H9 (cell line): Measurements from ENCODE around the gene ZDHHC15. TPM values are rescaled to one million over a fixed set of nuclear protein-coding genes. Genes with fewer than 3 reads are reported as not detected.

Source experiments
- DNase-seq: peaks from one replicate; pipeline ENCODE4 v3.0.0-alpha.2; 2017
- H2AFZ ChIP-seq: one replicate; pipeline ENCODE4 v1.6.1; 2013; ENCODE audit warnings: mild to moderate bottlenecking, low read length, control low read depth, moderate library complexity
- H2AK5ac ChIP-seq: 2 replicates; pipeline ENCODE4 v1.6.1; 2013; ENCODE audit warnings: low read length, control low read depth, mixed read lengths; ENCODE audit not compliant: insufficient read length
- H2BK120ac ChIP-seq: one replicate; pipeline ENCODE4 v1.6.1; 2013; ENCODE audit warnings: low read depth, mild to moderate bottlenecking, low read length, control low read depth, inconsistent platforms; ENCODE audit not compliant: poor library complexity, severe bottlenecking
- H2BK12ac ChIP-seq: 2 replicates; pipeline ENCODE4 v1.6.1; 2013; ENCODE audit warnings: low read length, control low read depth, mixed read lengths, low read depth; ENCODE audit not compliant: insufficient read length
- H2BK15ac ChIP-seq: 2 replicates; pipeline ENCODE4 v1.6.1; 2013; ENCODE audit warnings: low read depth, low read length, control low read depth
- H2BK20ac ChIP-seq: one replicate; pipeline ENCODE4 v1.6.1; 2013; ENCODE audit warnings: low read depth, mild to moderate bottlenecking, low read length, control low read depth, inconsistent platforms; ENCODE audit not compliant: poor library complexity, severe bottlenecking
- H2BK5ac ChIP-seq: 2 replicates; pipeline ENCODE4 v1.6.1; 2013; ENCODE audit warnings: low read length, control low read depth, mixed read lengths; ENCODE audit not compliant: insufficient read length
- H3K14ac ChIP-seq: 2 replicates; pipeline ENCODE4 v1.6.1; 2013; ENCODE audit warnings: low read length, control low read depth; ENCODE audit not compliant: insufficient read depth
- H3K18ac ChIP-seq: 2 replicates; pipeline ENCODE4 v1.6.1; 2013; ENCODE audit warnings: low read depth, mild to moderate bottlenecking, mixed read lengths, low read length, control low read depth; ENCODE audit not compliant: insufficient read length
- H3K23ac ChIP-seq: 2 replicates; pipeline ENCODE4 v1.6.1; 2013; ENCODE audit warnings: low read length, control low read depth, mixed read lengths, low read depth; ENCODE audit not compliant: insufficient read length
- H3K23me2 ChIP-seq: 2 replicates; pipeline ENCODE4 v1.6.1; 2013; ENCODE audit warnings: low read depth, mild to moderate bottlenecking, mixed read lengths, low read length, control low read depth; ENCODE audit not compliant: insufficient read length, poor library complexity, severe bottlenecking
- H3K27ac ChIP-seq: 2 replicates; pipeline ENCODE4 v1.5.1; 2013; ENCODE audit warnings: low read length, control low read depth, mixed read lengths, low read depth; ENCODE audit not compliant: insufficient read length
- H3K27me3 ChIP-seq: 2 replicates; pipeline ENCODE4 v1.6.1; 2013; ENCODE audit warnings: low read length, control low read depth, inconsistent platforms; ENCODE audit not compliant: insufficient read depth
- H3K4ac ChIP-seq: 2 replicates; pipeline ENCODE4 v1.6.1; 2013; ENCODE audit warnings: low read depth, mild to moderate bottlenecking, control low read depth, inconsistent platforms, low read length, moderate library complexity
- H3K4me1 ChIP-seq: 2 replicates; pipeline ENCODE4 v1.6.1; 2013; ENCODE audit warnings: low read length, control low read depth, inconsistent platforms; ENCODE audit not compliant: insufficient read depth
- H3K4me2 ChIP-seq: 2 replicates; pipeline ENCODE4 v1.6.1; 2013; ENCODE audit warnings: low read length, control low read depth, mixed read lengths; ENCODE audit not compliant: insufficient read length, insufficient read depth
- H3K56ac ChIP-seq: 2 replicates; pipeline ENCODE4 v1.6.1; 2013; ENCODE audit warnings: low read depth, mild to moderate bottlenecking, mixed read lengths, low read length, control low read depth; ENCODE audit not compliant: insufficient read length
- H3K79me1 ChIP-seq: 2 replicates; pipeline ENCODE4 v1.6.1; 2013; ENCODE audit warnings: low read depth, mild to moderate bottlenecking, moderate library complexity, low read length, control low read depth, inconsistent platforms; ENCODE audit not compliant: insufficient read depth, poor library complexity, severe bottlenecking
- H3K79me2 ChIP-seq: 2 replicates; pipeline ENCODE4 v1.6.1; 2013; ENCODE audit warnings: low read length, control low read depth, inconsistent platforms; ENCODE audit not compliant: insufficient read depth
- H3K9ac ChIP-seq: 2 replicates; pipeline ENCODE4 v1.6.1; 2013; ENCODE audit warnings: low read length, control low read depth, mixed read lengths; ENCODE audit not compliant: insufficient read length; ENCODE audit errors: extremely low read depth
- H3K9me3 ChIP-seq: one replicate; pipeline ENCODE4 v1.6.1; 2013; ENCODE audit warnings: low read depth, low read length, inconsistent platforms; ENCODE audit not compliant: control insufficient read depth
- H3T11ph ChIP-seq: one replicate; pipeline ENCODE4 v1.6.1; 2013; ENCODE audit warnings: mild to moderate bottlenecking, low read length, control low read depth, inconsistent platforms
- H4K20me1 ChIP-seq: one replicate; pipeline ENCODE4 v1.6.1; 2013; ENCODE audit not compliant: control insufficient read depth, insufficient read length, insufficient read depth
- H4K5ac ChIP-seq: 2 replicates; pipeline ENCODE4 v1.6.1; 2013; ENCODE audit warnings: low read depth, mild to moderate bottlenecking, mixed read lengths, low read length, control low read depth; ENCODE audit not compliant: insufficient read length
- H4K8ac ChIP-seq: replicated peaks from 2 replicates; pipeline ENCODE4 v1.6.1; 2013; ENCODE audit warnings: low read length, control low read depth, mixed read lengths, low read depth; ENCODE audit not compliant: insufficient read length
- H4K91ac ChIP-seq: 2 replicates; pipeline ENCODE4 v1.6.1; 2013; ENCODE audit warnings: low read depth, mild to moderate bottlenecking, moderate library complexity, mixed read lengths, low read length, control low read depth; ENCODE audit not compliant: insufficient read length
- H3K27ac Mint-ChIP-seq, 3 experiments: 2 replicates in 2 of 3; 3 replicates in 1 of 3; pipeline ENCODE4 v1.8.0; 2020 to 2021; ENCODE audit warnings: mixed read lengths in 3 of 3, mild to moderate bottlenecking in 1 of 3, moderate library complexity in 1 of 3
- H3K27me3 Mint-ChIP-seq: 2 replicates; pipeline ENCODE4 v1.8.0; 2021; ENCODE audit warnings: low read depth, mild to moderate bottlenecking, moderate library complexity, mixed read lengths
- H3K36me3 Mint-ChIP-seq, 3 experiments: 2 replicates in 2 of 3; 3 replicates in 1 of 3; pipeline ENCODE4 v1.8.0; 2020 to 2021; ENCODE audit warnings: low read depth in 3 of 3, mixed read lengths in 3 of 3; ENCODE audit not compliant: insufficient read depth in 1 of 3
- H3K4me1 Mint-ChIP-seq, 2 experiments: 2 replicates each; pipeline ENCODE4 v1.8.0; 2020; ENCODE audit warnings: mixed read lengths in 2 of 2
- H3K4me3 Mint-ChIP-seq, 2 experiments: 2 replicates in 1 of 2; 3 replicates in 1 of 2; pipeline ENCODE4 v1.8.0; 2020 to 2021; ENCODE audit warnings: mild to moderate bottlenecking in 2 of 2, mixed read lengths in 2 of 2, moderate library complexity in 1 of 2
- H3K9me3 Mint-ChIP-seq, 2 experiments: 2 replicates in 1 of 2; 3 replicates in 1 of 2; pipeline ENCODE4 v1.8.0; 2020; ENCODE audit warnings: mild to moderate bottlenecking in 2 of 2, mixed read lengths in 2 of 2, moderate library complexity in 1 of 2
- CTCF ChIP-seq: fragments of 200-600 bp; sonication (generic); conservative IDR thresholded peaks from 3 replicates; pipeline ENCODE4 v1.8.0; 2021; ENCODE audit warnings: antibody characterized with exemption, mild to moderate bottlenecking
- WGBS: extraction: QIAGEN DNeasy Blood & Tissue Kit; methylation state at CpG from one replicate; pipeline ENCODE4 v1.1.7; 2013; ENCODE audit warnings: missing lambda C conversion rate, low lambda C conversion rate, mixed read lengths; ENCODE audit not compliant: insufficient read length; ENCODE audit errors: extremely low coverage; 5-methylcytosine and 5-hydroxymethylcytosine counted together
- total RNA-seq: library from RNA; stranded (reverse); gene quantifications from 2 replicates; pipeline ENCODE4 v1.2.1, GENCODE V29; 2021

ZDHHC15 gene
- total RNA-seq, 1 experiment from 2014 or later, result 2.7 TPM

- Mint-ChIP-seq H3K4me3 (no peak overlapping the region), H3K27ac (no peak overlapping the region), H3K36me3 (peaks cover 0 to 3% (median 2%) of the 10 kb centered on the region in 3 experiments; a peak in 3 of 7 replicates), H3K9me3 (peaks cover 66% of the 10 kb centered on the region in 2 experiments), H3K27me3 (peaks cover 2% of the 10 kb centered on the region; the same call in 1 of the 2 replicates), H3K4me1 (peaks cover 11 to 15% of the 10 kb centered on the region in 2 experiments)
- Histone ChIP-seq H3K27me3 (no peaks in the 10 kb centered on the region), H3T11ph (no peak overlapping the region), H3K23me2 (no peaks in the 10 kb centered on the region), H2BK20ac (no peak overlapping the region), H3K18ac (no peak overlapping the region), H3K9ac (no peak overlapping the region), H2AFZ (no peak overlapping the region), H3K56ac (no peak overlapping the region), H2BK15ac (no peak overlapping the region), H2BK5ac (no peak overlapping the region), H3K23ac (no peak overlapping the region), H3K4me1 (no peaks in the 10 kb centered on the region), H3K4me2 (no peak overlapping the region), H3K79me1 (no peaks in the 10 kb centered on the region), H2BK120ac (no peak overlapping the region), H4K5ac (no peak overlapping the region), H4K91ac (no peak overlapping the region), H3K4ac (no peak overlapping the region), H4K20me1 (no peaks in the 10 kb centered on the region), H4K8ac (no peak overlapping the region), H2AK5ac (no peak overlapping the region), H3K14ac (no peak overlapping the region), H3K79me2 (no peaks in the 10 kb centered on the region), H2BK12ac (no peak overlapping the region), H3K27ac (no peak overlapping the region), H3K9me3 (peaks cover 29% of the 10 kb centered on the region)
- WGBS, result no CpG with 5 or more reads among the region's 2 CpGs
- TF ChIP-seq CTCF, result no peak
- no peak for DNase-seq
Measured at GRCh38 chrX:75544786-75545185, 21.9 kb upstream of the ZDHHC15 start.
